KBM-7 (cell line): Measurements from ENCODE around the gene BRINP3.
"Not testable (repeated sequence)": the region's sequence is repeated elsewhere in the genome, so short reads cannot be mapped to it uniquely, and the experiment has no call there.

Source experiments
- DNase-seq: peaks from one replicate; pipeline ENCODE4 v3.0.0-alpha.2; 2015
- in situ Hi-C: fragments of 300-500 bp; cut with MboI; formaldehyde crosslinking; loops from 2 replicates; pipeline ENCODE4 v1.14.3; 2020; ENCODE audit warnings: low sequenced_read_pairs, low pct_unique_long_range_greater_than_20kb, mixed read lengths

The BRINP3 gene

DNA sequence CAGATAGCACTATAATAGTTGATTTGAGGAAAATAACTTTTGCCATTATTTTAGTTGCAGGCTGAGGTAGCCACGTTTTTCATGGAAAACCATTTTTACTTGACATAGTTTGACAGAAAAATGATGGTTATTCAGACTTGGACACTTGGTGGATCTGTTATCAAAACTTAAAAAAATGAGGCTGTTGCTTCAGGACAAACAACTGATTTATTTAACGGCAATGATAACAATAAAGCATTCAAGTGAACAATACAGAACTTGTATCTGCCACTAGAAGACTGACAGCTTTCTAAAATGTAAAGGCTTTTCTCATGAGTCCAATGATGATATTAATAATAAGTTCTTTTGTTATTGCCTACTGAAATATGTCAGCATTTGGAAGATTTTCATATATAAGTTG is 322.9 kb downstream of the BRINP3 start:
- DNase-seq: no peak
- in situ Hi-C loops: no loop called here

- no peak for DNase-seq
- in situ Hi-C loops: no loop called here
Measured at GRCh38 chr1:190147616-190148015, 330.0 kb downstream of the BRINP3 start.

DNA sequence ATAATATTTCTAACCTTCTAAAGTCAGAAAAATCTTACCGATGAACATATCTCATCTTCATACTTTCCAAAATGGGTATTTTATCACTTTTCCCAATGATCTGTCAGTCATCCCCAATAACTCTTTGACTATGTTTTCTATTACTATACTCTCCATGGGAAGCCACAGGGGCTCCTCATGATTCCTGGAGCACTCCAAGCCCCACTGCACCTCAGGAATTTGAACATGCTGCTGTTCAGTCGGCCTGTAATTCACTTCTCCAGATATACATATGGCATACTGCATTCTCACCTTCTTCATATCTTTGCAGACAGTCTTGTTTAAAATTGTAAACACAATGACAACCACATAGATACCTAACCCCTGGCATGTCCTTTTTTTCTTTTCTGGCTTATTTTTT is 333.0 kb downstream of the BRINP3 start:
- no peak for DNase-seq
- in situ Hi-C loops: no loop called here

DNA sequence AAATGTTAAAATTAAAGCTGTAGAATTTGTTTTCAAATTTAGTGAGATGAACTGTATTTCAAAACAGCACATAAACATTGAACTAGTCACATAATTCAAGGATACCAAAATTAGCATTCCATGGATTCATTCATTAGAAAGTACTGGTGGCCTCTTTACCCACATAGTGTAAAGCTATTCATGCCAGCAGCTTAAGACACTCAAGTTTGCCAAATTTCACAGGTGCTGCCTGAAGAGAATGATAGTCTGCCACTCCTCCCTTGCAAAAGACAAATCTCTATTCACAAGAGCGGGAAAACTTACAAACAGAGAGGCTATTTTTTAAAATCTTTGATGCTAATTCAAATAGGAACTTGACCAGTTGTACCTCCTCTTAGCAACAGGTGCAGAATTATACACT is 337.0 kb downstream of the BRINP3 start:
- in situ Hi-C loops: no loop called here
- no peak for DNase-seq

- in situ Hi-C loops: no loop called here
- DNase-seq: no peak
Measured at GRCh38 chr1:190138702-190139101, 339.0 kb downstream of the BRINP3 start.

DNA sequence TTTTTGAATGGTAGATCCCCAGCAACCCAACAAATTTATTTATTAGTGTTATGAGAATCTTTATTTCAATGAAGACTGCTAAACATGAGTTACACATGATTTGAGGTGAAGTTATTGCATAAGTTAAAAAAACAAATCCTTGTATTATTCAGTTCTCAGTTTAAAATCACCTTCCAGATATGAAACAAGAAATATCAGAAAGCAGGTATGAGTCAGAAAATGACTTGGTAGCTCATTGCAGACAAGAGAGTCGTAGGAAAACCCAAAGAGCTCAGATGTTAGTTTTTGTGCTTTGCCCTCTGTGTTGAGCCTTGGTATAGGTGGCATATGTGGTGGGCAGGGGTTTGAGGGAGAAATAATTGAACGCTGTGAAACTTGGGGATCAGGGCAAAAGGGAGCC is 339.4 kb downstream of the BRINP3 start:
- in situ Hi-C loops: no loop called here
- no peak for DNase-seq

DNA sequence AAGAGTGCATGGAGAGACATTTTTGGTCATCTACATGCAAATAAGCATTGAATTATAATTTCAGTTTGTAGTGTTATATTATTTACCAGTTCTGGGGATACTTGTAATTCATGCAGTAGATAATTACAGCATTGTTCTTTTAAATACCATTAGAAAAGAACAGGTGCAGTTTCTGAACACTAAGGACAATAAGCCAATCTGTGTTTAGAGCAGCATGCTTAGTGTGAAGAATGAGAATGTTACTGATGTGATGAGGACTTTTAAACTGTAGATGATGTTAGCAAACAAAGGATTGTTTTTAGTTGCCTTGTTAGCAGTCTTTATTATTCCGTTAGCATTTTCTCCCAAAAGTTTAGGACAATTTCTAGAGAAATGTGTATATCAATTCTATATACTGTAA is 348.3 kb downstream of the BRINP3 start:
- no peak for DNase-seq
- in situ Hi-C loops: no loop called here

GRCh38 chr1:190126728-190127127 is 350.9 kb downstream of the BRINP3 start:
- in situ Hi-C loops: no loop called here

GRCh38 chr1:190124068-190124467 is 353.6 kb downstream of the BRINP3 start:
- no peak for DNase-seq
- in situ Hi-C loops: no loop called here

More at GRCh38 chr1:190126728-190127127, 350.9 kb downstream of the BRINP3 start:
- no peak for DNase-seq

DNA sequence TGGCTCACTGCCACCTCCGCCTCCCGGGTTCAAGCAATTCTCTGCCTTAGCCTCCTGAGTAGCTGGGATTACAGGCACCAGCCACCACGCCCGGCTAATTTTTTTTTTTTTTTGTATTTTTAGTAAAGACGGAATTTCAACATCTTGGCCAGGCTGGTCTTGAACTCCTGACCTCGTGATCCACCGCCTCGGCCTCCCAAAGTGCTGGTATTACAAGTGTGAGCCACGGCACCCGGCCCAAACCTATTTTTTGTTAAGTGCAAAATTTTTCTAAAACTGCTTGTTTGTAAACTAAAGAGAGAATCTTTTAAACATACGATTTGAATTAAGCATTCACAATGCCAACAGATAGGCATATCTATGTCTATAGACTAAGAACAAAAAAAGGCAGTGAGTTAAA is 357.1 kb downstream of the BRINP3 start:
- in situ Hi-C loops, DNase-seq: not testable (repeated sequence)

DNA sequence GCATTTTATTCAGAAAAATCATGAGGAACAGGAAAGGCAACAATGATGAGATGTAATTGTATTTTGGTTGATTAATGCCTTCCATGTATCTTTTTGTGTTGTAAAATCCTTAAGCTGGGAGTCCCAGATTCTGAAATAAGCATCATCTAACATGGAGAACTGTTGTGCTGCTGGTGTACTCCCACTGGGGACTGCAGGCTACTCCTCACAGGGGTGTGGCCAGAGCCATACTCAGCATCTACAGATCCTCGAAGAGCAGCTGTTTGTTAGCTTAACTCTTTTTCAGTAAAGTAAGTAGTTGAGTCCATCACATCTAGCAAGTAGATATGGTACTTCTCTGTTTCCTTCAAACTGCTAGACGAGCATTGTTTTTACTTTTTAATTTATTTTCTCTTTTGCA is 358.0 kb downstream of the BRINP3 start:
- in situ Hi-C loops: no loop called here
- DNase-seq: no peak

DNA sequence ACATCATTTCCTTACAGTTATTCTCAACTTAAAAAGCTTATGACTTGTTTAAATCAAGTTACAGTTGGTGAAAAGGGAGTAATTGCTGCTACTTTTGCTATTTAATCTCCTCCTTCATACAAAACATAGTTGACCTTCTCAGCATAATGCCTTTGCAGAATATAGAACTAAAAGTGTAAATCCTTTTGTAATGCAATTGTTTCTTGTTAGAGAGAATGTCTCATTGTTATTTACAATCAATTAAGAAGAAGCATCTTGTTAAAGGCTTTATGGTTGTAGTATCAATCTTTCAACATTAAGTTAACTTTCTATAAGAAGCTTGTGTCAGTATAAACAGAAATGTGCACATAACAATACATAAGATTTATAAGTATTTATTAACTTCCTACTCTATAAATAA is 360.7 kb downstream of the BRINP3 start:
- in situ Hi-C loops: no loop called here

GRCh38 chr1:190104961-190105360 is 372.7 kb downstream of the BRINP3 start:
- in situ Hi-C loops: no loop called here
- DNase-seq: no peak

More for the DNA sequence above, 360.7 kb downstream of the BRINP3 start:
- DNase-seq: no peak

DNA sequence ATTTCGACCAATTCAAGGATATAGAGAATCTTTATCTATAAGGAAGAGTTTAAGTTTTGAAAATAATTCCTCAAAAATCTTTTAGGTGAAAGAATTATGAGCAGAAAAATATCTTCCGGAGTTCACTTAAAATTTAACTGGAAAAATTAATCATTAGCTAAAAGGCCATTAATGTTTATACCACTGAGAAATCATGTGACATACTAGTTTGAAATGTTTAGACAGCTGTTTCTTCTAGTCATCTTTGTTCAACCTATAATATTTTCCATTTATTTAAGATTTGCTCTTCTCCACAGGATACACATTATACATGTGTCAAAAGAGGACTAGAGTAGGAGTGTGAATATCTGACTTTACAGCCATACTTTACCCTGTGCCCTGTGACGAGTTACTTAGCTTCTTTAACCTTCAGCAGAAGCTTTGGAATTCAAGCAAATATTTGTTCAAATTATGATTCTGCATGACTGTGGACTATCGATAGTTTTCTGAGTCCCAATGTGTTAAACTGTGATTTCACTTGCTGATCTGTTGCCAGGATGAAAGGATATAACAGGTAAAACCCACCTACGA is 374.8 kb downstream of the BRINP3 start:
- in situ Hi-C loops: no loop called here
- DNase-seq: no peak

DNA sequence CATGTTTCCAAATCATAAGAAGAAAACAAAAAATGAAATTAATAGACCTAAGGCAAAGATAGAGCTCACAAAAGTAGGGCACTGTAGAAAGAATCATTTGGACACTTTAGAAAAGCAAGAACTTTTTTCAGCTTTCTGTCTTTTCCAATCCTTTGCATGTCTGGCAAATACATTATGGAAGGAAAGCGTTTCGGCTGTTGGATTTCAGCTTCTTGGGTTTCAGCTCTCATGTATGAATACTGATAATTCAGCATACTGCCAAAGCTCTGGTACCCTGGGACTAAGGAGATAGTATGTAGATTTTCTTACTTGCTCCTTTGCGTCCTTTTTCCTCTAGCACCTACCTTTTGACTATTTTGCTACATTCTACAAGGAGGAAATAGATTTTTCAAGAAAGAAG is 375.9 kb downstream of the BRINP3 start:
- DNase-seq: no peak
- in situ Hi-C loops: no loop called here

GRCh38 chr1:190098756-190099155 is 378.9 kb downstream of the BRINP3 start:
- DNase-seq: no peak
- in situ Hi-C loops: no loop called here

DNA sequence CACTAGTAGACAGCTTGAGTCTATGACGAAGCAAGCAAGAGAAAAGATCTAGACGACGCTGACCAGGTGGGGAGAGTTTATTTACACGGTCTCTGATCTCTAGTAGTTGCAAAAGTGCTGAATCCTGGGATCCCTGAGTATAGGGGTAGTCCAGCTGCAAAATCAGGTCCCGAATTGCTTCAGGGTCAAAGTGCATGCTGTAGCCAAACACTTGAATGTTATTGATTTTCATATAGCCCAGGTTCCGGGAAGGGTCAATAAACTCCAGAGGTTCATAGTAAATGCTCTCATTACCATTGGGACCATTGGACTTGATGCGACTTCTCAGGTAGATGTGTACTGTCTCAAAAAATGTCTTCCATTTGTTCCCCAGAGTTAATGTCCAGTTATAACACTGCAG is 379.6 kb downstream of the BRINP3 start:
- in situ Hi-C loops: no loop called here
- no peak for DNase-seq

DNA sequence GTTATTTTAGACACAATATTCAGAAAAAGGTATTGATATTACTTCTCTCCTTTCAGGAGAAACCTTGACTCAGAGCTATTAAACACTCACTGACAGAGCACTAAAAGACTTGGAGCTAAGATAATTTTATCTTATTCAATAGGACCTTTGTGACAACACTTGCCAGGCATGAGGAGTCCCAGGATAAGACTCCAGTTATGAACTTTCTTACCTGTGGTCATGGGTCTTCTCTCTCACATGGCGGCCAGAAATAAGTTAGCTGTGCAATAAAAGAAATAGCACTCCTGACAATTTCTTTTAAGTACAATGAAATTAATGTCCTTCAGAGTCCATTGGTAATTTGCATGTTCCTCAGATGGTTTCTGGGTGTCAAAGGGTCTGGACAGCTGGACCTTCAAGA is 382.1 kb downstream of the BRINP3 start:
- in situ Hi-C loops: no loop called here
- no peak for DNase-seq

DNA sequence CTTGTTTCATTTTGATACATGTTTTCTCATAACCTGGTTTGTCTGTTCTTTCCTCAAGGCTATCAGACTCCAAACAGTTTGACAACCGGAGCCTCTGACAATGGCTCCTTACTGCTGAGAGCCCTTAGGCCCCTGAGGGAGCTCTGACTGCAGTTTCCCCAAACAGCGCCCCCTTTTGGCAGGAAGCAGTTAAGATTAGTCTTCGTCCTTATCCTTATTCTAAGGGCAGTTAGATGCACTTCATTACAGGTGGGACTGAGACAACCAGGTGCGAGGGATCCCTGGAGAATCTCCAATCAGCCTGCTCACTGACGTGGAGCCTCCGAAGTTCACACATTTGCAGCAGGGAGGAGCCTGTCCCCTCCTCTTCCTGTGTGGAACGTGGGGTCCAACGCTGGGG is 393.1 kb downstream of the BRINP3 start:
- no peak for DNase-seq
- in situ Hi-C loops: no loop called here

GRCh38 chr1:190068304-190068703 is 409.4 kb downstream of the BRINP3 start:
- in situ Hi-C loops: no loop called here
- DNase-seq: no peak

DNA sequence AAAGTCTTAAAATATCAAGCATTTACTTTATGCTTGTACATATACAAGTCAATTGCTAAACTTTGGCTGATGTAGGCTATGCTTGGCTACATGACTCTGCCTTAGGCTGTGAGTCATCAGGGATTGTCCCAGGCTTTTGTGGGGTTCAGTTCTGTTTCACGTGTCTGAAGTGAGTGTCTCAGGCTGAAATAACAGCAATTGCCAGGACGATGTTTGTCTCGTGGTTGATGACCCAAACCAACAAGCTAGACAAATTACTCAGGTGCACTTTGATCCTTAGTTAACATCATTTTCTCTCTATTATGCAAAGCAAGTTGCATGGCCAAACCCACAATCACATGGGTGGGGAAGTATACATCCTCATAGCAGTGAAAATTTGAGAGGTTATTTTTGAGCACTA is 410.1 kb downstream of the BRINP3 start:
- DNase-seq: no peak
- in situ Hi-C loops: no loop called here

DNA sequence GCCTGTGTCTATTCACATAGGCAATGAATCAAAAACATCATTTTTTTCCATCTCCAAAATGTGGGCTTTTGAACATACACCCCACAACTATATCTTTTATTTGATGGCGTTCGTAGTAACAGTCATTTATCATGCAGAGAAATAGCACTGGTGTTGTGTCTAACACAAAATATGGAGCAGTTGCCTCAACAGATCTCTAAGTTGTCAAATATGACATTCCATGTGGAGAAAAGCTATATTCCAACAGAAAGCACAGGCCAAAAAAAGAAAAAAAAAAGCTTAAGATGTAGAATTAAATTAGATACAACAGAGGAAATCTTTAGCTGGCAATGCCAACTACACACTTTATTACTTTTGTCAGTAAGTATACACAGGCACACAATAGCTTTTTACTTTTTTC is 411.7 kb downstream of the BRINP3 start:
- DNase-seq: no peak
- in situ Hi-C loops: no loop called here
